Dedifferentiated amniotic fluid mesenchymal stem cell (primary cell): ENCODE data around the gene WDR49.
"Not testable (repeated sequence)": the region's sequence is repeated elsewhere in the genome, so short reads cannot be mapped to it uniquely, and the experiment has no call there.

ENCODE experiments used
- DNase-seq: peaks from one replicate; pipeline ENCODE4 v3.0.0-alpha.2; 2016; ENCODE audit errors: extremely low spot score

The WDR49 gene

DNA sequence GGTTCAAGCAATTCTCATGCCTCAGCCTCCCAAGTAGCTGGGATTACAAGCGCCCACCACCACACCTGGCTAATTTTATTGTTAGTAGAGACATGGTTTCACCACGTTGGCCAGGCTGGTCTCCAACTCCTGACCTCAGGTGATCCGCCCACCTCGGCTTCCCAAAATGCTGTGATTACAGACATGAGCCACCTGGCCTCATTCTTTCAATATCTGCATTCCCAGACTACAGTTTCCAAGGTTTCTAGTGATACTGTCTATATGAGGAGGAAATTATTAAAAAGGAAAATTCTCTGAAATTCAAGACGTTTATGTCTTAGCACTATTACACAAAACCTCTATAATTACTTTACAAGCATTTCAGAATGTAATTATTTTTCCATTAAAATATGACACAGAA, 39.5 kb downstream of the WDR49 start:
- not testable (repeated sequence) for DNase-seq

DNA sequence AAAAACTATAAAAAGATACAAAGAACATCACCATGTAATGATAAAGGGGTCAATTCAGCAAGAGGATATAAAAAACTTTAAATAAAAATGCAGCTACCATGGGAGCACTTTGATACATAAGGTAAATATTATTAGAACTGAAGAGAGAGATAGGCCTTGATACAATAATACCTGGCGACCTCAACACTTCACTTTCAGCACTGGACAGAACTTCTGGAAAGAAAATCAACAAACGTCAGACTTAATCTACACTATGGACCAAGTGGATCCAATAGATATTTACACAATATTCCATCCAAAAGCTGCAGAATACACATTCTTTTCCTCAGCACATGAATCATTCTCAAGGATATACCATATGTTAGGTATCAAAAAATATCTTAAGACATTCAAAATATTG, 42.0 kb downstream of the WDR49 start:
- no peak for DNase-seq

DNA sequence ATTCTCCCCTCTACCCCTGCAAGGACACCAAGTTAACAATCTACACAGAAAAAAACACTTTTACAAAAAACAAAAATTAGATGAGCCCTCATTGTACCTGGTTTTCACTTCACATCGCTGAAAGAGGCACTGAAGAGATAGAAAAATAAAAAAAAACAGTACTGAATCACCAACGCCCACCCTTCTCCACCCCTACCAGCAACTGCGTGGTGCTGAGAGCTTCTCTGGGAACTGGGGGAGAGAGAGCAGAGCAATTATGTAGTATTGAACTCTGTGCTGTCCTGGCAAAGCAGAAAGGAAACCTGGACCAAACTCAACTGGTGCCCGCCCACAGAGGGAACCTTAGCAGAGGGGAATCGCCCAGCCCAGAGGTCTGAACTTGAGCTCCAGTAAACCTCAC, 44.6 kb downstream of the WDR49 start:
- no peak for DNase-seq

DNA sequence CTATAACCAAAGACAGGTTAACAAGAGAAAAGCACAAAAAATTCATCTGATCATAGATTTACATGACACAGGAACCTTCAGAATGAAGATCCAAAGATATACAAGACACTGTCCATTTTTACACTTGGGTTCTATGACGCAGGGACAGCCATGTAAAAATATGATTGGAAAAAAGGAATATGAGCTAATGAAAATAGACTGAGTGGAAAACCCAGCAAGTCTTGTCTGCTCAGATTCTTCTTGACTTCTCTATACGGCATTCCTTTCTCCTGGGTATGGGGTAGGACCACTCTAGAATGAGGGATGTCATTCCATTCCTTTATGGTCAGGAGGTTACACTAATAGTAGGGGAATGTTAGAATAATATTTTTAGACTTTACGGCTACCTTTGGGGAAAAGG, 46.9 kb downstream of the WDR49 start:
- DNase-seq: no peak

DNA sequence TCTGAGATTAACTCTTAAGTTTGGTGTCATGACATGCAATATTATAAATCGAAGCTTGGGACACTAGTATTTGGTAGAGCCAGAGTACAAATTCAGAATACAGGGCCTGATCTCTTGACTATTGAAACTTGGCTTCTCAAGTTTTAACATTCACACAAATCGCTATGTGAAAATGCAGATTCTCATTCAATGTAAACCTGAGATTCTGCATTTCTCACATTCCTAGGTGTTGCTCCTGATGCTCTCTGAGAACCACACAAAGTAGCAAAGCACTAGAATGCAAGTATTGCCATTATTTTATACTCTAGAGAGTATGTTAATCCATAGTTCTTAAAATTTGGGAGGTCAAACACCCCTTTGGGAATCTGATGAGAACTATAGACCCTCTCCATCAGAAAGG, 47.9 kb downstream of the WDR49 start:
- DNase-seq: no peak

DNA sequence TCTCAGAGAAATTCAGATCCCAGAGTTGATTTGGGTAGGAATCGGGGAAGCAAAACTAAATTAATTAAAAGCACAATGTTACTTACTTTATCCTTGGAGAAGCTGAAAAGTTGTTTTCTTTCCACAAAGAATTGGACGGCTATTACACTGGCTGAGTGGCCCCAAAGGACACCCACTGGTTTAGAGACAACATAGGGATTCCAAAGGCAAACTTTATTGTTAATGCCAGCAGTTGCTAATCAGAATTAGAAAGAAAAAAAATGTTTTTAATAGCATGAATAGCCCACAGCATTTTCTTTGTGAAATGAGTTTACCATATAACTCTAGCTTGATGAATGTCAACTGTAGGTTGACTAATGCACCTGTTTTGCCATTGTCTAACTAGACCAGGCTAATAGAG, 51.7 kb downstream of the WDR49 start:
- DNase-seq: no peak

DNA sequence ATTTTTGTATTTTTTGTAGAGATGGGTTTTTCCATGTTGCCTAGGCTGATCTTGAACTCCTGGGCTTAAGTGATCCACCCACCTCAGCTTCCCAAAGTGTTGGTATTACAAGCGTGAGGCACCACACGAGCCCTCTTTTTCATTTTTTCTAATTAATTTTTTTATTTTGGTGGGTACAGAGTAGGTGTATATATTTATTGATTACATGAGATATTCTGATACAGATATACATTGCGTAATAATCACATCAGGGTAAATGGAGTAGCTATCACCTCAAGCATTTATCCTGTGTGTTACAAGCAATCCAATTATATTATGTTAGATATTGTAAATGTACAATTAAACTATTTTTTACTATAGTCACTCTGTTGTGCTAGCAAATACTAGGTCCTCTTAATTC, 66.1 kb downstream of the WDR49 start:
- DNase-seq: no peak

DNA sequence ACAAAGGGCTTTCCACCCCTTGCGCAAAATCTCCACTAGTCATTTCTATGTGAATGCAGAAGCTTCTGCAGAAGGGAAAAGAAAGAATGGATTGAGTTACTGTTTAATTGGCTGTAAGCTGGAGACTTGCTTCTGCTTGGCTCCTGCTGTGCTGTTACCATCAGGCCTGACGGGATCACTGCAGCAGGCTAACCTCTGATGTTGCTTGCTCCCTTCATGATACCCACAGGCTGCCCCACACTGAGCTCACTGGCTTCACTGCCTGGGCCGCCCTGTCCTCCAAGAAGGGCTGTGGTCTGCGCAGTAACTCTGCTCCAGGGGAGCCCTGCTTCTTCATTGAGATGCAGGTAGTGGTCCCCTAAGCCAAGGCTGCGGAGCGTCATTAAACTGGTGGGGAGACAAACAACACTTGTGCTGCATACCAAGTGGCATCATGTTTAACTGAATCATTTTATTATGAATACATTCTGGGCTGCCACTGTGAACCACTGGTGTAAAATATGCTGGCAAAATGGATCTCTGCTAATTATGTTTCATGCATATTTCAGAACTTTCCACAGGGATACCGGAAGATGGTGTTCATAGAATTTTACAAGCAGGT, 78.6 kb downstream of the WDR49 start:
- no peak for DNase-seq

DNA sequence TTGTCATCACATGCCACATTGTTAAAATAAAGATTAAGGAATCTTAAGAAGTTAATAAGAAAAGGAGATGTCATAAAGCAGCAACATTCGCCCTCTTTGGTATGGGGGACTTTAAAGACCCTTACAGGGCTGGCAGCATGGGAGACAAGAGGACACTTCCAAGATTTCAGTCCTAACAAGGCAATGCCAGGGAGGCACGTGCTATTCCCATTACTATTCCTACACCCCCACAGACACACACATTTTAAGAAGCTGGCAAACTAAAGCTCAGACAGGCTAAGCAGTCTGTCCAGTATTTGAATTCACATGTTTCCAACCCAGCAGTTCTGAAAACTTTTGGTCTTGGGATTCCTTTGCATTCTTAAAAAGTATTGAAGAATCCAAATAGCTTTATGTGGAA, 80.8 kb downstream of the WDR49 start:
- no peak for DNase-seq

DNA sequence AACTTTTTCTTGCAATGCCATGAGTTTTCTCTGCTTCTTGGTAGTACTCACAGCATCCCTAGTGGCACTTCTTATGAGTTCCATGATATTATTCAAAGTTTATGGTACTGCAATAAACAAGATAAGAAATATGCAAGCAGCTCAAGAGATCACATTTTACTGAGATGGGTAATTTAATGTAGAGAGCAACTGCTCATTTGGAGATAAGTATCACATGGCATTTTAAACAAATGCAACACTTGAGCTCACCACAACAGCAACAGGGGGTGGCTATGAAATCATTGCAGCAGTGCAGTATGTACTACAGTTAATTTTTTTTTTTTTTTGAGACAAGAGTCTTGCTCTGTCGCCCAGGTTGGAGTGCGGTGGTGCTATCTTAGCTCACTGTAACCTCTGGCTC, 85.1 kb downstream of the WDR49 start:
- no peak for DNase-seq

DNA sequence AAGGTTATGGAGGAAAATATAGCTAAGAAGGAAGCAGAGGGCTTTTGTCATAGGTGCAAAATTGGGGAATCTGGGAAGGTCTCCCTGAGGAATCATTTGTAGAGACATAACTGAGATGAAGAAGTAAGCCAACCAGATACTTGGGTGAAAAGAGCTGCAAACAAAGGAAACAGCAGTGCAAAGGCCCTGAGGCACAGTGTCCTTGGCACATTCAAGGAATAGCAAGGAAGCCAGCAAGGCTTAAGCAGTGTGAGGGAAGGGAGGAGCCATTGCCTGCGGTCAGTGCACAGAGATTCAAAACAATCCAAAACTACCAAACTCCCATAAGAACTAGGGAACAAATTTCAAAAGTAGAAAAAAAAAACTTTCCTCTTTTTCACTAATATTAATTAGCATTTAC, 88.3 kb downstream of the WDR49 start:
- no peak for DNase-seq

DNA sequence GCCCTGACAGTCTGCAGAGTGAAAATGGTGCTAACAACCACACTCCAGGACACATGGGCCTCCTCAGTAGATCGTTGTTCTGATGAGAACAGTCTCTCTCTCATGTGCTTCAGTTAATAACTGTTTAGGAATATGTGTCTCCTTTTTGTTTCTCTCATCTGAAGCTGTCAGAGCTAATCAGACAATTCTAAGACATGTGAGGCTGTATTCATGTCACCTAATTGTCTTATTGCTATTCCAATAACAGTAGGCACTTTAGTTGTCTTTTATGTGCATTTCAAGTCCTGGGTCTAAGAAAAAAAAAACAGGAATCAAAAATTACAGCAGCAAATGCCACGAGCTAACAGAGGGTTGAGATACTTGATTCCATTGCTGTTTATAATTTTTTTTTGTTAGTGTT, 89.1 kb downstream of the WDR49 start:
- no peak for DNase-seq

DNA sequence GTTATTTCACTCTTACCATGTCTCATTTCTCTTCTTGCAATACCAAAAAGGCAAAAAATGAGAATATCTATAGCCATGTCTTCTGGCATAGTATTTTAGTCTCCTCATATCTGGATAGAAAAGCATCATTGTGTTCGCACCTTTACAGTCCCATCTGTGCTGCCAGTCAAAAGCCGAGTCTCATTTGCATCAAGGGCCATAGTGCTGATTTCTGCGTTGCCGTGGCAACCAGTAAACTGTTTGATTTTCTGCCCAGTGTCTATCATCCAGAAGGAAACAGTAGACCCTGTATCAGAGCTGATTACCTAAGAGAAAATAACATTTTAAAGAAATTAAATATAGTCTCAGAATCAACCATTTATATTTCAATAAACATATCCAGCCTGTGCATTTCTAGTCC, 93.8 kb downstream of the WDR49 start:
- DNase-seq: no peak

DNA sequence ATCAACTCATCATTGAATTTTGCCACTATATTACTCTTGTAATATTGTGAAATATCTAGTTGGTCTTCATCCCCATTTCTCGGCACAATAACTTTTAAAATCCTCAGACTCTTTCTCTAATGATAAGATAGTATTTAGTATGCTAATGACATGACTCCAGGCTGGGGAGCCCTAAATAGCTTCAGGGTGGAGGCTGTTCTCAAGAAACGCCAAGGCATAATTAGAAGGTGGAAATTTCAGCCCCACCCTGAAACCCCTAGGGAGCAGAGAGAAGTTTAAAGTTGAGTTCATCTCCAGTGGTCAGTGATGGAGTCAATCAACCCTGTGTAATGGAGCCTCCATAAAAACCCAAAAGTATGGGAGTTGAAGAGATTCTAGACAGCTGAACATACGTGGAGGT, 98.8 kb downstream of the WDR49 start:
- no peak for DNase-seq

DNA sequence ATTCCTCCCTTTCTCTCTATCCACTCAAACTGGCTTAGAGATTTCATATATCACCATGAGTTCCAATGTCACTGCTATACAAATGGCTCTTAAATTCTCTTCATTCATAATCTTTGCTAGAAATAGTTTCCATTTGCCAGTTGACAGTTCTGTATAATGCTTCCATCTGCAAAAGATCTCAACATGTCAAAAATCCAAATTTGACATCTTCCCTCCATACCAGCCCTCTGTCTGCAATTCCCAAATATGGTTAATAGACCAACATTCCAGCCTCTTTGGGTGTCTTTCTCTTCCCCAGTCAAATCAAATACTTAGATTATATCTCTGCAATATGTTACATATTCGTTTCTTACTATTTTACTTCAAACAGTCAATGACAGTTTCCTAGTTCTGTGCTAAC, 115.7 kb downstream of the WDR49 start:
- no peak for DNase-seq

DNA sequence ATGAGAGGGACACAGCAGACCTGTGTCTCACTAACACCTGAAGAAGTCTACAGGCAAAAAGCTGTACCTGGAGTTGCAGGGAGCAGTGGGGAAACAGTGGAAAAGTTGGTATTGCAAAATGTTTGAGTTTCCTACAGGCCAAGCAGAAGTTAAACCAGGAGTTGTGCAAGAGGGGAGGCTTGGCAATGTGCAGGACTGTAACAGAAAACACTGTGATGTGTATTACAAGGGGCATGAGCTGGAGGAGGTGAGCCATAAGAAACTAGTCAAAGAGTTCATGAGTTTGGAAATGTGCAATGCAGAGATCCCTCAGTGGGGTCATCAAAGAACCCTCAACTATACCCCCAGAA, 132.8 kb downstream of the WDR49 start:
- no peak for DNase-seq

DNA sequence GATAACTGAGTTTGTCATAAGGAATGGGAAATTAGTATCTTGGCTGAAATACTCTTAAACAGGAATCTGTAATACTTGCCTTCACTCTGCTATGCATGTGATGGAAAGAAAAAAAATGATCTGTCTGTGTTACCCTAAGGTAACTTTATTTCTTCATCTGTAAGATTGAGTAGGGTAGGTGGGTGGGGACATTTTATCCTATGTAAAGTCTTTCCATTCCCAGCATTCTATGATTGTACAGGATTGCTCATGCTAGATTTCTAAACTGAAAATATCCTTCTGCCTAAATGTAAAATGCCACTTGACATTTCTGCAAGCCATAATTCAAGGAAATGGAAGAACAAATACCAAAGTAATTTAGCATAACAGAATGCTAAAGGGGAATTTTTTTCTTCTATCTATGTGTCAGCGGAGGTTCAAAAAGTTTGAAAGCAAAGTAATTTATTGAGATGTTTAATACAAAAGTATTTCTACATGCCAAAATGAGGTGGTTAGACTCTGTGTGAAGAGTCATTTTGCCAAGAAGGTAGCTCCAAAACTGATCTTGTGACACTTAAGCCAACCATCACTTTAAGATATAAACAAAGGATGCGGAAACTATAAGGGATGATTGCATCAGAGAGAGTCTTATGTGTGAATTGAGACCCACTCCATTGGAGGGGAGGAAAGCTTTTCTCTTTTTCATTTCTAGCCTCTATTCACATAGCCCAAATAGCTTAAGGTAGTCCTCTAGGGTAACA, 133.3 kb downstream of the WDR49 start:
- no peak for DNase-seq

DNA sequence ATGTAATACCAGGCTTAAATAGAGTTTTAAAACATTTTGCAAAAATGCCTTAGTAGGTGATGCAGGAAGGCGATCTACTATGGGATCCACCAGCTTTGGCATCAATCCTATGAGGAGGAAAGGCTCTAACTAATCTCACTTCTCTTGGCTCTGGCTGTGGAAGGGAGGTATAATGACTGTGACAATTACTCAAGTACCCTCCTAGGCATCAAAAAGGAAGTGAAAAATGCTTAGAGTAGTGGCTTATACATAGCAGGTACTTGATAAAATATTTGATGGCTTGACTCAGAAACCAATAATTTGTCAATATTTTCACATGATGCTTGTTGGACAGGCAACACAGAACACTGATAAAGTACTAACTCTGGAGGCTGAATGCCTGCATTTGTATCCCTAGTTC, 145.8 kb downstream of the WDR49 start:
- DNase-seq: no peak

DNA sequence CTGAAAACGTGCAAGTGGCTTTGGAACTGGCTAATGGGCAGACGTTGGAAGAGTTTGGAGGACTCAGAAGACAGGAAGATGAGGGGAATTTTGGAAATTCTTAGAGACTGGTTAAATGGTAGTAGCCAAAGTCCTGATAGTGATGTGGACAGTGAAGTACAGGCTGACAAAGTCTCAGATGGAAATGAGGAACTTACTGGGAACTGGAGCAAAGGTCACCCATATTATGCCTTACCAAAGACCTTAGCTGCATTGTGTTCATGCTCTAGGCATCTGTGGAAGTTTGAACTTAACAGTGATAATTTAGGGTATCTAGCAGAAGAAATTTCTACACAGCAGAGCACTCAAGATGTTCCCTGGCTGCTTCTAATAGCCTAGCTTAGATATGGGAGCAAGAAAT, 151.3 kb downstream of the WDR49 start:
- no peak for DNase-seq

DNA sequence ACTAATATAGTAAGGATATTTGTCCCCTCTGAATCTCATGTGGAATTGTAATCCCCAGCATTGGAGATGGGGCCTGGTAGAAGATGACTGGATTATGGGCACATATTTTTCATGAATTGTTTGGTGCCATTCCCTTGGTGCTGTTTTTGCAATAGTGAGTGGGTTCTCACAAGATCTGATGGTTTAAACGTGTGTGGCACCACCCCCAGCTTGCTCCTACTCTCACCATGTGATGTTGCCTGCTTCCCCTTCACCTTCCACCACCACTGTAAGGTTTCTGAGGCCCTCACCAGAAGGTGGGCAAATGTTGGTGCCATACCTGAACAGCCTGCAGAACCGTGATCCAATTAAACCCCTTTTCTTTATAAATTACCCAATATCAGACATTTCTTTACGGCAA, 151.8 kb downstream of the WDR49 start:
- no peak for DNase-seq

DNA sequence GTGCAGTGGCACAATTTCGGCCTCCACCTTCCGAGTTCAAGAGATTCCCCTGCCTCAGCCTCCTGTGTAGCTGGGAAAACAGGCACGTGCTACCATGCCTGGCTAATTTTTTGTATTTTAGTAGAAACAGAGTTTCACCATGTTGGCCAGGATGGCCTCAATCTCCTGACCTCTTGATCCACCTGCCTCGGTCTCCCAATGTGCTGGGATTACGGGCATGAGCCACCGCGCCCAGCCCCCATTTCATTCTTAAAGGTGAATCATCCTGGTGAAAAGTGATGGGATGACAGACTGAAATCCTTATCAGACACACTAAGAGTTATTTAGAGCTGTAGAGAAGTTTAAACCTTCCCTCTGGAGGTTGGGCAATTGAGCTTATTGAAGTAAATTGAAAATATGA, 155.8 kb downstream of the WDR49 start:
- no peak for DNase-seq

DNA sequence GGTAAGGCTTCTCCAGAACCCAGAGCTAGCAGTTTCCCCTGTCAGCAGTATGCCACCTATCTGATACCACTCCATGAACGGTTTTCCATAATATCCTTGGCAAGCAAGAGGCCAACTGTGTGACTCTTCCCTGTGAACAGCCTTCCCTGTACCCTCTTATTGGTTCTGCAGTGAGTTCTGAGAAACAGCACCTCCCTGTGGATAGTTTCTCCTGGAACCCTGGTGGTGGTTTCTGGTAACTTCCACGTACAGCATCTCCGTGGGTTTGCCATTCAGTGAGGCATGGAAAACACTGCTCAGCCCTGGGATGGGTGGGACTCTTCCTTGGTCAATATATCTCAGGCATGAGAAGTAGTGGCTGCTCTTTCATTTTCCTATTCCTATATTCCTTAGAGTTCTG, 160.5 kb downstream of the WDR49 start:
- DNase-seq: no peak

DNA sequence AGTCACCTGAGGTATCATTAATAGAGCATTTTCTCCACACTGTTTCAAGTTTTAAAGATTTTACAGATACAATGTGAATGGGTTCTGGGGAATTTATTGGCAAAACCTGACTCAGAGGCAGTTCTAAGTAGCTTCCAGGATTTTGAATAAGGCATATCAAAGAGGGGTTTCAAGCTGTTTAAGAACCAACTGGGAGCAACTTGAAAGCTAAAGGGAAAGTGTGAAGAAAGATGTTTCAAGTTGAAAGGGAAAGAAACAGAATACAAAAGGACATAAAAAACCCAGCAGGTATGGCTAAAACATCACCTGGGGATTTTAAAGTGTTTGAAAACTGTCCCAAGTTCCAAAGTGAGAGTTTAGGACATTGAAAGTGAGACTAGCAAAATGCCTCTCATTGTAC, 162.1 kb downstream of the WDR49 start:
- DNase-seq: no peak

DNA sequence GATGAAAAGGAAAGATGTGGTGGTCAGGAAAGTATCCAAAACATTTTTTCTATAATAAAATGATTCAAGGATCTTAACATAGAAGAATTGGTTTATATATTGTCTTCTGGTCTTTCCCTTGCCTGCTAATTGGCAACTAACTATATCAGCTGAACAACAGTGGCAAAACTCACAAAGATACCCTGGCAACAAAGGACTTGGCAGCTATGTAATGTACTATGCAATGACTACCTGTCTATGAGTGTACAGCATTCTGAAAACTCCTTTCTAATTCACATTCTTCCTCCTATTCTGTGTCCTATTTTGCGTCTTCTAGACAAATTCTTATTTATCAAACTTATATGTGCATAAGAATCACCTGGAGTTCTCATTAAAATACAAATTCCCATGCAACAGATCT, 164.2 kb downstream of the WDR49 start:
- DNase-seq: no peak
